ENCODE measurements around the gene LRIF1.
"Not testable (repeated sequence)": the region's sequence is repeated elsewhere in the genome, so short reads cannot be mapped to it uniquely, and the experiment has no call there.

Gene LRIF1

DNA sequence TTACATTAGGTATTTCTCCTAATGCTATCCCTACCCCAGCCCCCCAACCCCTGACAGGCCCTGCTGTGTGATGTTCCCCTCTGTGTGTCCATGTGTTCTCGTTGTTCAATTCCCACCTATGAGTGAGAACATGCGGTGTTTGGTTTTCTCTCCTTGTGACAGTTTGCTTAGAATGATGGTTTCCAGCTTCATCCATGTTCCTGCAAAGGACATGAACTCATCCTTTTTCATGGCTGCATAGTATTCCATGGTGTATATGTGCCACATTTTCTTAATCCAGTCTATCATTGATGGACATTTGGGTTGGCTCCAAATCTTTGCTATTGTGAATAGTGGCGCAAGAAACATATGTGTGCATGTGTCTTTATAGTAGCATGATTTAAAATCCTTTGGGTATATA lies 32.6 kb downstream of the LRIF1 start:
- WGBS (ENCODE audit: insufficient coverage): no CpG with 5 or more reads among the region's 3 CpGs
- H3K27ac ChIP-seq (ENCODE audit: insufficient read depth in 1 of 2, low read depth in 1 of 2, low read length in 2 of 2, poor library complexity in 1 of 2, severe bottlenecking in 2 of 2); POLR2A ChIA-PET: not testable (repeated sequence)

DNA sequence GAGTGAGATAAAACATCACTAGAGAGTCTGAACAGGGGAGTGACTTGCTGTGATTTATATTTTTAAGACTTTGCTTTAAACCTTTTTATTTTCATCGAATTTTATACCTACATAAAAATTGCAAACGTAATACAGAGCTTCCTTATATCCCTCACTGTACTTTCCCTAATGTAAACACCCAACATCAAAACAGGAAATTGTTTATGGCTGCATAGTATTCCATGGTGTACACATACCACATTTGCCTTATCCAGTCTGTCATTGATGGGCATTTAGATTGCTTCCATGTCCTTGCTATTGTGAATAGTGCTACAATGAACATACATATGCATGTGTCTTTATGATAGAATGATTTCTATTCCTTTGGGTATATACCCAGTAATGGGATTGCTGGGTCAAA lies 34.8 kb downstream of the LRIF1 start:
- Histone ChIP-seq H3K4me3 (ENCODE audit: control insufficient read depth in 1 of 7, extremely low read depth in 1 of 7, insufficient read depth in 4 of 7, low read depth in 2 of 7, low read length in 6 of 7) (no peak overlapping the region), H3K9me3 (ENCODE audit: control extremely low read depth in 1 of 5, control insufficient read depth in 4 of 5, insufficient read depth in 2 of 5, low read depth in 1 of 5, low read length in 4 of 5) (peaks cover 0 to 7% (median 4%) of the 10 kb centered on the region in 5 experiments), H3K4me1 (ENCODE audit: control extremely low read depth in 1 of 4, control insufficient read depth in 4 of 4, insufficient read depth in 4 of 4, low read length in 3 of 4) (no peaks in the 10 kb centered on the region), H3K27ac (ENCODE audit: insufficient read depth in 1 of 2, low read depth in 1 of 2, low read length in 2 of 2, poor library complexity in 1 of 2, severe bottlenecking in 2 of 2) (no peak overlapping the region), H3K36me3 (ENCODE audit: control insufficient read depth in 4 of 4, insufficient read depth in 4 of 4, low read length in 3 of 4) (no peaks in the 10 kb centered on the region), H3K27me3 (replicated peaks in 2 of 5; ENCODE audit: control insufficient read depth in 4 of 5, insufficient read depth in 5 of 5, low read length in 4 of 5) (no peaks in the 10 kb centered on the region)
- CTCF ChIA-PET: no interaction called here
- WGBS (ENCODE audit: insufficient coverage): no CpG with 5 or more reads among the region's 2 CpGs
- no peak for DNase-seq
- POLR2A ChIA-PET: no interaction called here

More for the DNA sequence above, 32.6 kb downstream of the LRIF1 start:
- H3K36me3 ChIP-seq (ENCODE audit: control insufficient read depth in 4 of 4, insufficient read depth in 4 of 4, low read length in 3 of 4); H3K4me1 ChIP-seq (ENCODE audit: control extremely low read depth in 1 of 4, control insufficient read depth in 4 of 4, insufficient read depth in 4 of 4, low read length in 3 of 4); CTCF ChIA-PET; H3K27me3 ChIP-seq (replicated peaks in 2 of 5; ENCODE audit: control insufficient read depth in 4 of 5, insufficient read depth in 5 of 5, low read length in 4 of 5); H3K4me3 ChIP-seq (ENCODE audit: control insufficient read depth in 1 of 7, extremely low read depth in 1 of 7, insufficient read depth in 4 of 7, low read depth in 2 of 7, low read length in 6 of 7); DNase-seq: not testable (repeated sequence)
- peaks cover 0 to 12% (median 3%) of the 10 kb centered on the region in 5 experiments for H3K9me3 ChIP-seq (ENCODE audit: control extremely low read depth in 1 of 5, control insufficient read depth in 4 of 5, insufficient read depth in 2 of 5, low read depth in 1 of 5, low read length in 4 of 5)

DNA sequence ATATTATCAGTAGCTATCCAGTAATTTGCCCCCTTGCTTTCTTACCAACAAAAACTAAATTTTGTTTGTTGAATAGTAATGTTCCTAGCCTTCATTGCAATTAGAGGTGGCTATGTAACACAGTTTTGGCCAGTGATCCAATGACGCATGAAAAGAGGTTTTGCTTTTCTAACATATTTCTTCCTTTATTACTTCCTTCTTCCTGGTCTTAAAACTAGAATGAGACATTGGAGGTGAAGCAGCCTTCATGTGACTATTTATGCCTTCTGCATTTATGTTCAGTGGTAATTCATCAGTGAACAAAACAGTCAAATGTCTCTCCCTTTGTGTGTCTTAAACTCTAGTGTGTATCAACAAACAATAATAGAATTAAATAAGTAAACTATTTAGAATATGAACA lies 35.5 kb downstream of the LRIF1 start:
- Histone ChIP-seq H3K4me3 (ENCODE audit: control insufficient read depth in 1 of 7, extremely low read depth in 1 of 7, insufficient read depth in 4 of 7, low read depth in 2 of 7, low read length in 6 of 7) (no peak overlapping the region), H3K27ac (ENCODE audit: insufficient read depth in 1 of 2, low read depth in 1 of 2, low read length in 2 of 2, poor library complexity in 1 of 2, severe bottlenecking in 2 of 2) (no peak overlapping the region), H3K4me1 (ENCODE audit: control extremely low read depth in 1 of 4, control insufficient read depth in 4 of 4, insufficient read depth in 4 of 4, low read length in 3 of 4) (no peaks in the 10 kb centered on the region), H3K36me3 (ENCODE audit: control insufficient read depth in 4 of 4, insufficient read depth in 4 of 4, low read length in 3 of 4) (no peaks in the 10 kb centered on the region), H3K9me3 (ENCODE audit: control extremely low read depth in 1 of 5, control insufficient read depth in 4 of 5, insufficient read depth in 2 of 5, low read depth in 1 of 5, low read length in 4 of 5) (peaks cover 0 to 7% (median 4%) of the 10 kb centered on the region in 5 experiments), H3K27me3 (replicated peaks in 2 of 5; ENCODE audit: control insufficient read depth in 4 of 5, insufficient read depth in 5 of 5, low read length in 4 of 5) (no peaks in the 10 kb centered on the region)
- POLR2A ChIA-PET: no interaction called here
- CTCF ChIA-PET: no interaction called here
- no CpG with 5 or more reads among the region's 1 CpG for WGBS (ENCODE audit: insufficient coverage)
- no peak for DNase-seq

DNA sequence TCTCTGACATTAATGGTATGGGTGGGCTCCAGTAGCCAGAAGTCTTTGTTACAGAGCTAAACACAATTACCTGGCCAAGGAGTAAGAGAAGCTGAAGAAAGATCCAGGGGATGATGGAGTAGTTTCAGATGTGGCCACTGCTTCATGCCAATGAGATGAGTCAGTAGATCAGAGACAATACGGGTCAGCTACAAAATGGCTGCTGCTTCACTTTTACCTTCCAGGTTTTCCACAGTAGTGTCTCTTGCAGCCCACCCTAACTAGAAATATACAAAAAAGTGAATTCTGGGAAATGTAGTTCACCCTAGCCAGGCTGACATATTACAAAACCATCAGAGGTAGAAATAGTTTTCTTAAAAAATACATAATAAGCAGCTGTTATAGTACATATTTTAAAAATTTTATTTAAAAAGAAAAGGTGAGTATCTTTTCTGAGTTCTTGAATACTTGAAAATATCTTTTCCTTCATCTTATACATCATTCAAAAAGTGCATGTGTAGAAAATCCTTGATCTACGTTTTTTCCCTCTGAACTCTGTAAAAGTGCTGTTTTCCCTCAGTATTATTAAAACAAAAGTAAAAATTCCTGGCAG lies 36.1 kb downstream of the LRIF1 start:
- no peak overlapping the region for H3K4me3 ChIP-seq (ENCODE audit: control insufficient read depth in 1 of 7, extremely low read depth in 1 of 7, insufficient read depth in 4 of 7, low read depth in 2 of 7, low read length in 6 of 7)
- H3K27me3 ChIP-seq (replicated peaks in 2 of 5; ENCODE audit: control insufficient read depth in 4 of 5, insufficient read depth in 5 of 5, low read length in 4 of 5): no peaks in the 10 kb centered on the region
- no peaks in the 10 kb centered on the region for H3K4me1 ChIP-seq (ENCODE audit: control extremely low read depth in 1 of 4, control insufficient read depth in 4 of 4, insufficient read depth in 4 of 4, low read length in 3 of 4)
- POLR2A ChIA-PET: no interaction called here
- H3K9me3 ChIP-seq (ENCODE audit: control extremely low read depth in 1 of 5, control insufficient read depth in 4 of 5, insufficient read depth in 2 of 5, low read depth in 1 of 5, low read length in 4 of 5): peaks cover 0 to 7% (median 4%) of the 10 kb centered on the region in 5 experiments
- CTCF ChIA-PET: no interaction called here
- WGBS (ENCODE audit: insufficient coverage): 100% methylated on average over 1 of the region's 2 CpGs
- no peak overlapping the region for H3K27ac ChIP-seq (ENCODE audit: insufficient read depth in 1 of 2, low read depth in 1 of 2, low read length in 2 of 2, poor library complexity in 1 of 2, severe bottlenecking in 2 of 2)
- H3K36me3 ChIP-seq (ENCODE audit: control insufficient read depth in 4 of 4, insufficient read depth in 4 of 4, low read length in 3 of 4): no peaks in the 10 kb centered on the region
- DNase-seq: no peak

DNA sequence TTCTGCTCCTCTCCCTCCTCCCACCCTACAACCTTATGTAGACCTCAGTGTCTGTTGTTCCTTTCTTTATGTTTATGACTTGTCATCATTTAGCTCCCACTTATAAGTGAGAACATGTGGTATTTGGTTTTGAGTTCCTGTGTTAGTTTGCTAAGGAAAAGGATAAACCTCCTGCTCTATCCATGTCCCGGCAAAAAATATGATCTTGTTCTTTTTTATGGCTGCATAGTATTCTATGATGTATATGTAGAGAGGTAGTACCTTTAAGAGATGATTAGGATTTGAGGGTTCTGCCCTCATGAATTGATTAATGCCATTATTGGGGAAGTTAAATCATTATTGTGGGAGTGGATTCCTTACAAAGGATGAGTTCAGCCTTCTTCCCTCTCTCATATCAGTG lies 41.8 kb downstream of the LRIF1 start:
- peaks cover 0 to 4% (median 0%) of the 10 kb centered on the region in 5 experiments for H3K9me3 ChIP-seq (ENCODE audit: control extremely low read depth in 1 of 5, control insufficient read depth in 4 of 5, insufficient read depth in 2 of 5, low read depth in 1 of 5, low read length in 4 of 5)
- H3K36me3 ChIP-seq (ENCODE audit: control insufficient read depth in 4 of 4, insufficient read depth in 4 of 4, low read length in 3 of 4): no peaks in the 10 kb centered on the region
- CTCF ChIA-PET: no interaction called here
- DNase-seq: no peak
- peaks cover 2 to 5% (median 4%) of the 10 kb centered on the region in 4 experiments for H3K4me1 ChIP-seq (ENCODE audit: control extremely low read depth in 1 of 4, control insufficient read depth in 4 of 4, insufficient read depth in 4 of 4, low read length in 3 of 4)
- POLR2A ChIA-PET: no interaction called here
- H3K27ac ChIP-seq (ENCODE audit: insufficient read depth in 1 of 2, low read depth in 1 of 2, low read length in 2 of 2, poor library complexity in 1 of 2, severe bottlenecking in 2 of 2): no peak overlapping the region
- 100% methylated on average over 1 of the region's 1 CpG for WGBS (ENCODE audit: insufficient coverage)
- no peak overlapping the region for H3K4me3 ChIP-seq (ENCODE audit: control insufficient read depth in 1 of 7, extremely low read depth in 1 of 7, insufficient read depth in 4 of 7, low read depth in 2 of 7, low read length in 6 of 7)
- H3K27me3 ChIP-seq (replicated peaks in 2 of 5; ENCODE audit: control insufficient read depth in 4 of 5, insufficient read depth in 5 of 5, low read length in 4 of 5): no peaks in the 10 kb centered on the region

DNA sequence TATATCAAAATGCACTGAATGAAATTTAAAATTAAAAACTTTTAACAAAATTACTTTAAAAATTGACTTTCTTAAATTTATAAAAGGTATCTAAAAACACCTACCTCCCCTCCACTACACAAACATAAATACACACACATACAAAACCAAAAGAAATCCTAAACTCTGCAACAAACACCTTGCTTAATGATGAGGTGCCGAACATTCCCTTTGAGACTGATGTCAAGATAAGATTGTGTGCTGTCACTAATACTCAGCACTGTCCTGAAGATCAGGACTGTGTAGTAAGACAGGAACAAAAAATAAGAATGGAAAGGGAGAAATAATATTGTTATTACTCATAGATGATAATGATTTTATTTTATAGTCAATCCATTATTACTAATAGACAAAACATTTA lies 45.7 kb downstream of the LRIF1 start:
- CTCF ChIA-PET: no interaction called here
- Histone ChIP-seq H3K4me1 (ENCODE audit: control extremely low read depth in 1 of 4, control insufficient read depth in 4 of 4, insufficient read depth in 4 of 4, low read length in 3 of 4) (peaks cover 4 to 18% (median 9%) of the 10 kb centered on the region in 4 experiments), H3K36me3 (ENCODE audit: control insufficient read depth in 4 of 4, insufficient read depth in 4 of 4, low read length in 3 of 4) (no peaks in the 10 kb centered on the region), H3K4me3 (ENCODE audit: control insufficient read depth in 1 of 7, extremely low read depth in 1 of 7, insufficient read depth in 4 of 7, low read depth in 2 of 7, low read length in 6 of 7) (no peak overlapping the region), H3K27ac (ENCODE audit: insufficient read depth in 1 of 2, low read depth in 1 of 2, low read length in 2 of 2, poor library complexity in 1 of 2, severe bottlenecking in 2 of 2) (no peak overlapping the region), H3K27me3 (replicated peaks in 2 of 5; ENCODE audit: control insufficient read depth in 4 of 5, insufficient read depth in 5 of 5, low read length in 4 of 5) (no peaks in the 10 kb centered on the region), H3K9me3 (ENCODE audit: control extremely low read depth in 1 of 5, control insufficient read depth in 4 of 5, insufficient read depth in 2 of 5, low read depth in 1 of 5, low read length in 4 of 5) (no peaks in the 10 kb centered on the region)
- no peak for DNase-seq
- no CpG with 5 or more reads among the region's 1 CpG for WGBS (ENCODE audit: insufficient coverage)
- POLR2A ChIA-PET: interaction anchor here (1.1 kb wide), 1 partner anchor 11 kb away, joined by 8 read pairs; no protein-coding TSS in a partner anchor

DNA sequence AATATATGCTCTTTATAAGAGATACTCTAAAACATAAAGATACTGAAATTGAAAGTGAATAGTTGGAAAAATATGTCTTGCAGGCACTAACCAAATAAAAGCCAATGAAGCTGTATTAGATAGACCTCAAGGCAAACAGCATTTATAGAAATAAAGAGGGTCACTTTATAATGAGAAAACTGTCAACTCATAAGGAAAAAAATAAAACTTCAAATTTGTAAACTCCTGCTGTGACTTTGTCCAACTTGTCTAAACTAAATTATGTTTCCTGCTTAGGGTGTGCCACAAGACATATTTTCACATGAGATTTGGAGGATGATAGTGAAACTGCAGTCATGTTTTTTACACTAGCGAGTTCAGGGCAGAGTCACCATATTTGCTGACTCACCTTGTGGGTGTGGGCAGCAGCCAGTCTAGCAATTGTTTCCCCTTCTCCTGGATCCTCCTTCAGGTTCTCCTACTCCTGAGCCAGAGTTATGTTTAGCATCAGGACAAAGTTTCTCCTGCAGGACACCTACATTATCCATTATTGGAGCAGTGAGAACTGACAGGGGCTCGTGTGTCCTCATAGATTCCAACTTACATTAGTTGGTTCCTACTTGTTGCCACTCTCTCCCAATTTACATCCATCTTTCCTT lies 46.9 kb downstream of the LRIF1 start:
- DNase-seq: peak; percentile 76 to 95 (median 92)
- no peaks in the 10 kb centered on the region for H3K27me3 ChIP-seq (replicated peaks in 2 of 5; ENCODE audit: control insufficient read depth in 4 of 5, insufficient read depth in 5 of 5, low read length in 4 of 5)
- peaks cover 4 to 18% (median 9%) of the 10 kb centered on the region in 4 experiments for H3K4me1 ChIP-seq (ENCODE audit: control extremely low read depth in 1 of 4, control insufficient read depth in 4 of 4, insufficient read depth in 4 of 4, low read length in 3 of 4)
- H3K27ac ChIP-seq (ENCODE audit: insufficient read depth in 1 of 2, low read depth in 1 of 2, low read length in 2 of 2, poor library complexity in 1 of 2, severe bottlenecking in 2 of 2): peak overlapping the region; percentile 15 to 83
- peaks cover 0 to 3% (median 0%) of the 10 kb centered on the region in 5 experiments for H3K9me3 ChIP-seq (ENCODE audit: control extremely low read depth in 1 of 5, control insufficient read depth in 4 of 5, insufficient read depth in 2 of 5, low read depth in 1 of 5, low read length in 4 of 5)
- CTCF ChIA-PET: no interaction called here
- H3K36me3 ChIP-seq (ENCODE audit: control insufficient read depth in 4 of 4, insufficient read depth in 4 of 4, low read length in 3 of 4): no peaks in the 10 kb centered on the region
- H3K4me3 ChIP-seq (ENCODE audit: control insufficient read depth in 1 of 7, extremely low read depth in 1 of 7, insufficient read depth in 4 of 7, low read depth in 2 of 7, low read length in 6 of 7): peak overlapping the region in 4 of 7 experiments; percentile 15 to 64 (median 48)
- WGBS (ENCODE audit: insufficient coverage): 0% methylated on average over 2 of the region's 2 CpGs
- POLR2A ChIA-PET: interaction anchor here (1.1 kb wide), 1 partner anchor 10 kb away, joined by 8 read pairs; no protein-coding TSS in a partner anchor
